GM19099 (cell line): Measurements from ENCODE around the gene ACADS.

ENCODE experiments used
- POLR2A ChIP-seq: IDR thresholded peaks from 3 replicates; pipeline ENCODE4 v1.6.1; 2011; ENCODE audit warnings: low read depth; ENCODE audit not compliant: insufficient read length; ENCODE audit errors: extremely low read depth

ACADS gene

DNA sequence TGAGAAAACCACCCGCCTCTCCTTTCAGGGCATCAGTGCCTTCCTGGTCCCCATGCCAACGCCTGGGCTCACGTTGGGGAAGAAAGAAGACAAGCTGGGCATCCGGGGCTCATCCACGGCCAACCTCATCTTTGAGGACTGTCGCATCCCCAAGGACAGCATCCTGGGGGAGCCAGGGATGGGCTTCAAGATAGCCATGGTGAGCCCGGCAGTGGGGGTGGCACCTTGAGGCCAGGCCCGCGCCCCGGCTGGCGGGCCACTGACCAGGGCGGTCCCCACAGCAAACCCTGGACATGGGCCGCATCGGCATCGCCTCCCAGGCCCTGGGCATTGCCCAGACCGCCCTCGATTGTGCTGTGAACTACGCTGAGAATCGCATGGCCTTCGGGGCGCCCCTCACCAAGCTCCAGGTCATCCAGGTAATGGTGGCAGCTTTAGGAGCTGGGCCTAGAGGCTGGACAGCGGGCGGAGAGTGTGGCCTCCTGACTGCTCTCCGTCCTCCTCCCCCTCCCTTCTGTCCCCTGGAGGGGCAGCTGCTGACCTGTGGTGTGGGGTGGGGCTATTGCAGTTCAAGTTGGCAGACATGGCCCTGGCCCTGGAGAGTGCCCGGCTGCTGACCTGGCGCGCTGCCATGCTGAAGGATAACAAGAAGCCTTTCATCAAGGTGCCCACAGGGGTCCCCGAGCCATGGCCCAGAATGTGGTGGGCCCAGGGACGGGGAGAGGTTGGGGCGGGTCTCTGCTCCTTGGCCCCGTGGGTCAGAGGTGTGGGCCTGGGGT is 12.8 kb downstream of the ACADS start:
- TF ChIP-seq POLR2A: no peak

DNA sequence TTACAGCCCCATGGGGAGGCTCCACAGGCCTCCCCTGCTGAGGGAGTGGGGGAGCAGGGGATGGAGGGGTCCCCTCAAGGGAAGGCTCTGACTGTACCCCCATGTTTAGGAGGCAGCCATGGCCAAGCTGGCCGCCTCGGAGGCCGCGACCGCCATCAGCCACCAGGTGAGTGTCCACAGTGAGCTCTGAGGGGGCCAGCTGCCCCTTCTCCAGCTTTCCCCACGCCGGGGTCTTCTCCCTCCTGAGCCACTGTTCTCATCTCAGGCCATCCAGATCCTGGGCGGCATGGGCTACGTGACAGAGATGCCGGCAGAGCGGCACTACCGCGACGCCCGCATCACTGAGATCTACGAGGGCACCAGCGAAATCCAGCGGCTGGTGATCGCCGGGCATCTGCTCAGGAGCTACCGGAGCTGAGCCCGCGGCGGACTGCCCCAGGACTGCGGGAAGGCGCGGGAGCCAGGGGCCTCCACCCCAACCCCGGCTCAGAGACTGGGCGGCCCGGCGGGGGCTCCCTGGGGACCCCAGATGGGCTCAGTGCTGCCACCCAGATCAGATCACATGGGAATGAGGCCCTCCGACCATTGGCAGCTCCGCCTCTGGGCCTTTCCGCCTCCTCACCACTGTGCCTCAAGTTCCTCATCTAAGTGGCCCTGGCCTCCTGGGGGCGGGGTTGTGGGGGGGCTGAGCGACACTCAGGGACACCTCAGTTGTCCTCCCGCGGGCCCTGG is 13.6 kb downstream of the ACADS start:
- TF ChIP-seq POLR2A: no peak

DNA sequence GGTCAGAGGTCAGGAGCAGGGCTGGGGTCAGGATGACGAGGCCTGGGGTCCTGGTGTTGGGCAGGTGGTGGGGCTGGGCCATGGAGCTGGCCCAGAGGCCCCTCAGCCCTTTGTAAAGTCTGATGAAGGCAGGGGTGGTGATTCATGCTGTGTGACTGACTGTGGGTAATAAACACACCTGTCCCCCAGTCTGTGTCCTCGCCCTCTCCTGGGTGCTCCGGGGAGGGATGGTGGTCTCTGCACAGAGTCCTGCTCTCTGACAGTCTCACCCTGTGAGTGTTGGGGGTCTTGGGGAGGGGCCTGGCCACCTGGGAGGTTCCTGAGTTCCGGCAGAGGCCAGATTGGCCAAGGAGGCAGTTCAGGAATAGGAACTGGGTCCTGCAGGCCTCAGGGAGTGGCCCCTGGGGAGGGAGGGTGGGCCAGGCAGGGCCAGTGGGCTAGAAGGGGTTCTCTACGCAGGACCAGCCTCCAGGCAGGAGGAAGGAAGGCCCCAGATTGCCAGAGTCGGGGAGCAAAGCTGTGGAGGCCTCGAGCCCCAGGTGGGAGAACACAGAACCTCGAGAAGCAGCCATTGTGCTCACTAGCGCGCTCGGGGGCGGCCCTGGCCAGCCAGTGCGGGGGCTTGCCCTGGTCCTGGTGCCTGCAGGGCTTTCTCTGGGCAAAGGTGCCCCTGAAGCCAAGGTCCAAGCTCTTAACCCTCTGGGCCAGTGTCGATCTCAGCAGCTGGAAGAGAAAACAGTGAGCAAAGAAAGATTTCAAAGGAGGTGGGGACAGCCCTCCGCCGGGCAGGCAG is 14.4 kb downstream of the ACADS start:
- TF ChIP-seq POLR2A: no peak

DNA sequence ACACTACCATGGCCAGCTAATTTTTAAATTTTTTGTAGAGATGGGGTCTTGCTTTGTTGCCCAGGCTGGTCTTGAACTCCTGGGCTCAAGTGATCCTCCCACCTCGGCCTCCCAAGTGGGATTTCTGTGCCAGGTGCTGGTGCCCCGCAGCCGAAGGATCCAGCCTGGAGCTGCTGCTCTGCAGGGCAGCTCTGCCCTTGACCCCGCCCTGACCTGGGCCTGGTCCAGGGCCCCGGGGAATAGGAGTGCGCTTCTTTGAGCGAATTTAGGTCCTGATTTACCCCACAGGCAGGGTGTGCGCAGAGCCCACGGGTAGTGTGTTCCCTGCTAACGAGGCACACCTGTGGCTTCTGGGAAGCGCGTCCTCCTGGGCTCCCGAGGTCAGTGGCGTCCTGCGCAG is 15.2 kb downstream of the ACADS start:
- TF ChIP-seq POLR2A: no peak

DNA sequence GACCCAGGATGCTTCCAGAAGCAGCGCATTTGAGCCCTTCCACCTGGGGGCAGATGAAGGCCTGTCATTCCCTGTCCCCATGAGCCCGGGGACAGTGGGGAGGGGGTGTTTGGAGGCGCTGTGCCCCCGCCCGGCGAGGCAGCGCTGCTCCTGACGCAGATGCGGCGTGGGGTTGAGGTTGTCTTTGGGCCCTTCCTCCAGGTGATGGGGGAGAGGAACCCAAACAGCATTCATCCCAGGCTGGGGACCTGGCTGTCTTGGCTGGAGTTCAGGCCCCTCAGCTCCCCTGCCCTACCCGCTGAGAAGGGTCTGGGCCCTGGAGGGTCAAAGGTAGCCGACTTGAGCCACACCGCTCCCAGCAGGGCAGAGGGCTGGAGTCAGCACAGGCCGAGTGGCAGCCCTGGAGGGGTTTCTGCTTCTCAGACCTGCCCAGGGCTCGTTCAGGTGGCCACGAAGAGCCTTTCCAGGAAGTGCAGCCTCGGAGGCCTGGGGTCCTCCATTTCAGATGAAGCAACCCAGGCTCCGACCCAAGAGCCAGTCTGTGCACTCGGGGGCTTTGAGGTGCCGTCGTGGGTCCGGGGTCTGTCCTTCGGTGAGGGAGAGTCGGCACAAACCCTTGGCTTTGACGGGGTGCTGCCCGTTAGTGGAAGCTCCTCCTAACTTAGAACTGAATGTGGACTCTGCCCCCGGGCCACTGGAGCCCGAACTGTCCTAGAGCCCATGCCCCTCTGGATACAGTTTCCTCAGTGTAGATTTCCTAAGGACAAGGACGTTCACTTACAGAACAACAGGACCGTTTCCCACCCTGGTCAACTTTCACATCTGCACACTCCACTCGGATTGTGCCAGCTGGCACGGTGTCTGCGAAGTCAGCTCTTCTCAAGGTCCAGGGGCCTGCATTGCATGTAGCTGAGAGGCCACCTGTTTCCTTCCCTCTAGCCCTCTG is 16.1 kb downstream of the ACADS start:
- no peak for TF ChIP-seq POLR2A

DNA sequence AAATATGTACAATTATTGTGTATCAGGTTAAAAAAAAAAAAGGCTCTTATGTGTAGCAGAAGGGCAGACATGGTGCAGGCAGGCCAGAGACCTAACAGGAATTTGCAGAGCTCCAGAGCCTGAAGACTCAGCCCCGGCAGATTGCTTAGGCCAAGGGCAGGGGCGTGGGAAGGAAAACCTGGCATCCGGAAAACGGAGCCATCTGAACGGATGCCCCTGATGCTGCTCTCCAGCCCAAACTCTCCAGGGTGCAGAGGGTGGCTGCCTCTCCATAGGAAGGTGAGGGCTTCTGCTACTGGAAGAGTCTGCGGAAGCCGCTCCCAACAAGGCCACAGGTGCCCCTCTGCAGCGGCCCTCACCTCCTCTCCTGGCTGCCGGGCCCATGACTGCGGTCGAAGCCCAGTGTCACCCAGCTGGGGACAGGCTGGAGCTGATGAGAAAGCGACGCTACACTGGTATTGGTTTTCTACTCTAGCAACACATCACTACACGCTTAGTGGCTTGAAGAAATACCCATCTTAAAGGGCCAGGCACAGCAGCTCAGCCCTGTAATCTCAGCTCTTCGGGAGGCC is 19.4 kb downstream of the ACADS start:
- TF ChIP-seq POLR2A: no peak

DNA sequence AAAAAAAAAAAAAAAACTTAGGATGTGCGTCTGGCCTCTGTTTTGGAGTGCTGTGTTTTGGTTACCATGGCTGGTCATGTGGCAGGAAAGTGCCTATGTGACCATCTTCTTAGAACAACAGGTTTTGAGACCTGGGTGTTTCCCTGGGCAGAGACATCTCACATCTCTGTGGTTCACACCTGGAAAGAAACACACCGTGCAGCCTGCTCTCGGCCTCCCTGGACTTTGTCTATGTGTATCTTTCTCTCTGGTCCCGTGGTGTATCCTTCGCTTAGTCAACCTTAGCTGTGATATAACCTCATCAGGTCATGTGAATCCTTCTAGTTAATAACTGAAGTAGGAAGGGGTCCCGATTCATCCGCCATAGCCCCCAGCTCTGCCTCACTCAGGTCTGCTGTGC is 22.6 kb downstream of the ACADS start:
- no peak for TF ChIP-seq POLR2A

DNA sequence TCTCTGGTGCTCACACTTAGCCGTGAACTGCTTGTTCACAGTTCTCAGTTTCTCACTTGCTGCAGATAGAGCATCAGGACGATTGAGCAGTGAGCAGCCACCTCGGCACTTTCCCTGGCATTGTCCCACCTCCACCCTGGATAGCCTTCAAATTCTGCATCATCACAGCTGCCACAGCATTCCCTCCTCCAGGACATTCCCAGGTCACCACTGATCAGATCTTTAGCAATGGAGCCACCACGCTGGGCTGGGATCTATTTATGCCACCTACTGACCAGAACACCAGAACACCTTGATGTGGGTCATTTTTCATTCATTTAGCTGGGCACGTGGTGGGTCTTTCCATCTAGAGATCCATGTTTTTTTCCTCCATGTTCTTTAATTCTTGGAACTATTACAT is 23.6 kb downstream of the ACADS start:
- no peak for TF ChIP-seq POLR2A

DNA sequence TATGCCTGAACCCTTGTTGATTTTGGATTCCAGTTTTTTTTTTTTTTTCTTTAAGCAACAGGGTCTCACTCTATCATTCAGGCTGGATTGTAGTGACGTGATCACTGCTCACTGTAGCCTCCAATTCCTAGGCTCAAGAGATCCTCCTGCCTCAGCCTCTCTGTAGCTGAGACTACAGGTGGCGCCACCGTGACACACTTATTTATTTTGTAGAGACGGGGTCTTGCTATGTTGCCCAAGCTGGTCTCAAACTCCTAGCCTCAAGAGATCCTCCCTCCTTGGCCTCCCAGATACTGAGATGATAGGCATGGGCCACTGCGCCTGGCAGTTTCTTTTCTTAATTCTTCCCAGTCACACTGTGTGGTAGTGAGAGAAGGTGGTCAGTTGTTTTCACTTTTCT is 25.2 kb downstream of the ACADS start:
- no peak for TF ChIP-seq POLR2A

DNA sequence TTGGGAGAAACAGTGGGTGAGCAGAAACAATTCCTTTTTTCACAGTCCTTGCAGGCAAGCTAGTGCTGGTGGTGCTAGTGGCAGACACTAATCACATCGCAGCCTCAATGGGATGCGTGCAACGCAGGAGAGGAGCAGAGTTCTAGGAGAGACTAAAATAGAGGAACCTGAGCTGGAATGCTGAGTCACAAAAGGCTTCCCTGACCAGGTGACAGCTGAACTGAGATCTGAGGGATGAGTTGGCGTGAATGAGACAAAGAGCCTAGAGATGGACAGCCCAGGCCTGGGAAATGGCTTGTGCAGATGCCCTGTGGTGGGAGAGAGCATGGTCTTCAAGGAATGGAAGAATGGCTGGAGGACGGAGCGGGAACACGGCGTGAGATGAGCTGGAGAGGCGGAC is 25.8 kb downstream of the ACADS start:
- no peak for TF ChIP-seq POLR2A

DNA sequence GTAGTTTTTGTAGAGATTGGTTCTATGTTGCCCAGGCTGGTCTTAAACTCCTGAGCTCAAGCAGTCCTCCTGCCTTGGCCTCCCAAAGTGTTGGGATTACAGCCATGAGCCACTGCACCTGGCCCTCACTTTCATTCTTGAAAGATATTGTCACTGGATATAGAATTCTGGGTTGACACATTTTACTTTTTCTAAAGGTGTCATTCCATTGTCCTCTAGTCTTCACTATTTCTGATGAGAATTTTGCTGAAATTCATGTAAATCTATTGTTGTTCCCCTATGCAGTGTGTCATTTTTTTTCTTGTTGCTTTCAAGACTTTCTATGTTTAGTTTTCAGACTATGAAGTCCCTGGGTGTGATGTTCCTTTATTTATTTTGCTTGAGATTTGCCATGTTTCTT is 29.2 kb downstream of the ACADS start:
- no peak for TF ChIP-seq POLR2A

DNA sequence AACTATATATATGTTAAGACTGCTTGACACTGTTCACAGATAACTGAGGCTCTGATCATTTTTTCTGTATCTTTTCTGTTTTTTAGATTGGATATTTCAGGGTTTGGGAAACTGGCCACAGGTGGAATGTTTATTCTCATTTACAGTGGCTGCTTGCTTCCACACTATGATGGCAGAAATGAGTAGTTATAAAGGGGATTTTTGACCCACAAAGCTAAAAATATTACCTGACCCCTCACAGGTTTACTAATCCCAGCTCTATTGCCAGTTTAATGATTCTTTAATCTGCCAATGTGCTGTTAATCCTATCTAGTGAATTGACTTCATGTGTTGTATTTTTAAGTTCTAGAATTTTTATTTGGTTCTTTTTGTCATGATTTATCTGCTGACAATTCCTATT is 29.6 kb downstream of the ACADS start:
- TF ChIP-seq POLR2A: no peak

DNA sequence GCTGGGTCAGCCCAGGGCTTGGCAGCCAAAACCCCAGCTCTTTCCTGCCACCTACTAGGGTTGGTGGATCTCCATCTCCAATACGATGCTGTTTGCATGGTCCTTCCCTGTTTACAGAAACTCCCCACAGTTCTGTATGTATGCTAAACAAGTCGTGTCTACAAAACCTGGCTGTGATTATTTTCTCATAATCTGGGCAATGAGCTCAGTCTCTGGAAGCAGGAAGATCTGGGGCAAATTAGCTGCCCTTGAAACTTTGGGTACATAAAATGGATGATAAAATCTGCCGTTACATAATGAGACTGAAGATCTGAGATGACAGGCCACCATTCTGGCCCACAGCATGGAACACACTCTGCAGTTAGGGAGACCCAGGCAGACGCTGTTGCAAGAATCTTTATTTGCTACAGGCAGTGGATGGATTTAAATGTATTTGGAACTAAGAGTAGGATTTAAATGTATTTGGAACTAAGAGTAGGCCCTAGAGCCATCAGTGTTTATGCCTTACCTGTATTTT is 31.7 kb downstream of the ACADS start:
- no peak for TF ChIP-seq POLR2A

DNA sequence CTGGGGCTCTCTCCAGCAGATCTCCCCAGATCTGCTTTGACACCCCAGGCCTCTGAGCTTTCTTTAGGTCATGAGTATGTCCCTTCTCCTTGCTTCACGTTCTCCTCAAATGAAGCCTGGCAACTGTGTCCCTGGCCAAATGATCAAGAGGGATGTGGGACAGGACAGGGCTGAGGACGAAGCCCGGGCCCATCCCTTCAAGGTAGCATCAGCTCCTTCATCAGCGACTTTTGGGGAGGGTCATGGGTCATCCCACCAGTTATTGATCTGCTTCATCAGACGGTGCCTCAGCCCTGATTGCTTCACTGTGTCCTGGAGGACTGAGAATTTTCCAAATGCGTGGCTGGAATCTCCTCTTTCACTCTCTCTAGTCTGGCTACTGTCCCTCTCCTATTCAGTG is 32.3 kb downstream of the ACADS start:
- TF ChIP-seq POLR2A: no peak
